ENCODE results near the gene FAM221B. TPM values are rescaled to one million over a fixed set of nuclear protein-coding genes. Genes with fewer than 3 reads are reported as not detected.

Gene FAM221B
- total and polyA plus RNA-seq, 9 of the 15 experiments (the other 6 are each of a cell fraction or from before 2014, with no cell fraction given): 0.01 TPM; not detected in 8

DNA sequence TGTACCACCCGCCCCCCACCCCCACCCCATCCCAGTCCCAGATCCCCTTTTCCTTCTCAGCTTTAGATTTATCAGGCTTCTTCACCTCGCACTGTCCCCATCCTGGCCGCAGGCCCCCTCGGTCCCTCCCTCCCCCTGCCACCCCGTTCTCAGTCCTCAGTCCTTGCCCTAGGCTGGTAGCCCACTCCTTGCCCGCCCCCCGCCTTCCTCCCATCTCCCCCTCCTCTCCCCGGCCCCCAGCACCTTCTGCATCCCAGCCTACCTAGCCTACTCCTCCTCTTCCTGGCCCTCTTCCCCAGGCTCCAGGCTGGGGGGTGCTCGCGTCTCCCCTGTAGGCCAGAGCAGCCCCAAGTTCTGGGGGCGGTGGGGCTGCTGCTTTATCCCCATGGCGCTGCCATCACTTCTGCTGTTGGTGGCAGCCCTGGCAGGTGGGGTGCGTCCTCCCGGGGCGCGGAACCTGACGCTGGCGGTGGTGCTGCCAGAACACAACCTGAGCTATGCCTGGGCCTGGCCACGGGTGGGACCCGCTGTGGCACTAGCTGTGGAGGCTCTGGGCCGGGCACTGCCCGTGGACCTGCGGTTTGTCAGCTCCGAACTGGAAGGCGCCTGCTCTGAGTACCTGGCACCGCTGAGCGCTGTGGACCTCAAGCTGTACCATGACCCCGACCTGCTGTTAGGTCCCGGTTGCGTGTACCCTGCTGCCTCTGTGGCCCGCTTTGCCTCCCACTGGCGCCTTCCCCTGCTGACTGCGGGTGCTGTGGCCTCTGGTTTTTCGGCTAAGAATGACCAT is 36.3 kb downstream of the FAM221B start (continued):
- TF ChIP-seq POLR2B (IDR thresholded peaks at IDR 0.05; ENCODE audit: low read depth, partially characterized antibody): no peak
- TF ChIP-seq NFE2L1 (tag; IDR thresholded peaks at IDR 0.05; ENCODE audit: borderline replicate concordance, low read depth): no peak
- no peak for TF ChIP-seq TCF7 (IDR thresholded peaks at IDR 0.05; ENCODE audit: borderline replicate concordance)
- no peak for TF ChIP-seq ZSCAN32 (CRISPR knock-in tag; IDR thresholded peaks at IDR 0.05)
- TF ChIP-seq, protein P1, sequence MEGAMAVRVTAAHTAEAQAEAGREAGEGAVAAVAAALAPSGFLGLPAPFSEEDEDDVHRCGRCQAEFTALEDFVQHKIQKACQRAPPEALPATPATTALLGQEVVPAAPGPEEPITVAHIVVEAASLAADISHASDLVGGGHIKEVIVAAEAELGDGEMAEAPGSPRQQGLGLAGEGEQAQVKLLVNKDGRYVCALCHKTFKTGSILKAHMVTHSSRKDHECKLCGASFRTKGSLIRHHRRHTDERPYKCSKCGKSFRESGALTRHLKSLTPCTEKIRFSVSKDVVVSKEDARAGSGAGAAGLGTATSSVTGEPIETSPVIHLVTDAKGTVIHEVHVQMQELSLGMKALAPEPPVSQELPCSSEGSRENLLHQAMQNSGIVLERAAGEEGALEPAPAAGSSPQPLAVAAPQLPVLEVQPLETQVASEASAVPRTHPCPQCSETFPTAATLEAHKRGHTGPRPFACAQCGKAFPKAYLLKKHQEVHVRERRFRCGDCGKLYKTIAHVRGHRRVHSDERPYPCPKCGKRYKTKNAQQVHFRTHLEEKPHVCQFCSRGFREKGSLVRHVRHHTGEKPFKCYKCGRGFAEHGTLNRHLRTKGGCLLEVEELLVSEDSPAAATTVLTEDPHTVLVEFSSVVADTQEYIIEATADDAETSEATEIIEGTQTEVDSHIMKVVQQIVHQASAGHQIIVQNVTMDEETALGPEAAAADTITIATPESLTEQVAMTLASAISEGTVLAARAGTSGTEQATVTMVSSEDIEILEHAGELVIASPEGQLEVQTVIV (CRISPR knock-in tag; IDR thresholded peaks at IDR 0.05; ENCODE audit: borderline replicate concordance): no peak
- TF ChIP-seq KLF13 (tag; IDR thresholded peaks at IDR 0.05; ENCODE audit: borderline replicate concordance, low read depth): no peak
- no peak for TF ChIP-seq ZNF830 (CRISPR knock-in tag; IDR thresholded peaks at IDR 0.05)

All from K562 (cell line).